Measurements from ENCODE around the gene CFAP74. TPM values are rescaled to one million over a fixed set of nuclear protein-coding genes. Genes with fewer than 3 reads are reported as not detected.

CFAP74 gene
- polyA plus RNA-seq, 4 donors: 0.06 to 2.2 TPM; not detected in 2

GRCh38 chr1:1921901-1922701 lies 81.5 kb downstream of the CFAP74 start:
- no peak for DNase-seq
- H3K27me3 ChIP-seq (ENCODE audit: control insufficient read depth in 3 of 3, insufficient read depth in 3 of 3, low read length in 3 of 3): no peaks in the 10 kb centered on the region
- H3K36me3 ChIP-seq (ENCODE audit: control insufficient read depth in 3 of 3, insufficient read depth in 2 of 3, low read depth in 1 of 3, low read length in 3 of 3): peaks cover 0 to 9% (median 0%) of the 10 kb centered on the region in 3 donors
- WGBS, 3 donors: 84 to 91% (median 88%) methylated on average over 15 to 16 of the region's 16 CpGs
- H3K9me3 ChIP-seq (ENCODE audit: control insufficient read depth in 2 of 2, insufficient read depth in 1 of 2, low read depth in 1 of 2, low read length in 1 of 2): no peaks in the 10 kb centered on the region
- no peak overlapping the region for H3K4me3 ChIP-seq (ENCODE audit: low read depth in 1 of 3, low read length in 3 of 3)
- peak overlapping the region in 1 of 3 donors; percentile 93 for H3K27ac ChIP-seq (ENCODE audit: low read depth in 1 of 3, low read length in 2 of 3)
- H3K4me1 ChIP-seq (ENCODE audit: control insufficient read depth in 3 of 3, insufficient read depth in 2 of 3, low read depth in 1 of 3, low read length in 2 of 3): peaks cover 2 to 51% (median 5%) of the 10 kb centered on the region in 3 donors
- no peak for FAIRE-seq

GRCh38 chr1:1921459-1921862 lies 82.1 kb downstream of the CFAP74 start:
- Histone ChIP-seq H3K4me3 (ENCODE audit: low read depth in 1 of 3, low read length in 3 of 3) (no peak overlapping the region), H3K4me1 (ENCODE audit: control insufficient read depth in 3 of 3, insufficient read depth in 2 of 3, low read depth in 1 of 3, low read length in 2 of 3) (peaks cover 2 to 51% (median 5%) of the 10 kb centered on the region in 3 donors), H3K9me3 (ENCODE audit: control insufficient read depth in 2 of 2, insufficient read depth in 1 of 2, low read depth in 1 of 2, low read length in 1 of 2) (no peaks in the 10 kb centered on the region), H3K36me3 (ENCODE audit: control insufficient read depth in 3 of 3, insufficient read depth in 2 of 3, low read depth in 1 of 3, low read length in 3 of 3) (peaks cover 0 to 9% (median 0%) of the 10 kb centered on the region in 3 donors), H3K27me3 (ENCODE audit: control insufficient read depth in 3 of 3, insufficient read depth in 3 of 3, low read length in 3 of 3) (no peaks in the 10 kb centered on the region), H3K27ac (ENCODE audit: low read depth in 1 of 3, low read length in 2 of 3) (no peak overlapping the region)
- no peak for DNase-seq
- 82 to 84% (median 82%) methylated on average over 6 of the region's 6 CpGs for WGBS, 3 donors
- no peak for FAIRE-seq

DNA sequence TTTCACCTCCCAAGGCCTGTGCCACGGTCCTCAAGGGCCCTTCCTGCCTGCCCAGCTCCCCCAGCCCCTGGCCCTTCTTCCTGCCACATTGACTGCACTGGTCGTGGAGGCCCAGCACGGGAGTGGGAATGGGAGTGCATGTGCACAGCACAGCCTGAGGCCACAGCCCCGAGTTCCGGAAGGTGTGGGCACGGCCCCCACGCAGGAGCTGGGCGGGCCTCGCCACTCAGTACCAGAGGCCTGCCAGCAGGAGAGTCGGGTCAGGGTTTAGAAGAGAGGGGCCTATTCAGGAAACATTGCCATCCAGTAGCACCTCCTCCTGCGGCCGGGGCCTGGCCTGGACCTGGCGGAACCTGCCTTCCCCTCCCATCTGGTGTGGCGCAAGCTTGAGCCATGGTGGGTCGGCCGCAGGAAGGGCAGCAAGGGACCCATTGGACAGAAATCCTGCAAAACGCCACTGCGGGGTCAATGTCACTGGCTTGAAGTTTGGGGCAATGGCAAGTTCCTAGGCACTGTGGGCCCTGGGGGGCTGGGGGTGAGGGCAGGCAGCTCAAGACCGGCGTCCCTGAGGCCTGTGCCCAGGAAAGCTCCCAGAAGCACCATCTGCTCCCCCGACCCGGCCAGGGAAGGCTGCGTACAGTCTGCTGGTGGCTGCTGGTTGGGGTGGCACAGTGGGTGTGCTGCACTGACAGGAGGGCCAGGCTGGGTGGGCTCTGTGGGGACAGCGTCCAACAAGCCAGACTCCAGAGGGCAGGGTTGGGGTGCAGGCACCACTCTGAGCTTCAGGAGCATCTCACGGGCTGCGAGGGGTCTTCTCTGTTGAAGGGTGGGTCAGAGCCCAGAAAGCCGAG lies 82.8 kb downstream of the CFAP74 start:
- Histone ChIP-seq H3K4me1 (ENCODE audit: control insufficient read depth in 3 of 3, insufficient read depth in 2 of 3, low read depth in 1 of 3, low read length in 2 of 3) (peaks cover 2 to 51% (median 5%) of the 10 kb centered on the region in 3 donors), H3K27ac (ENCODE audit: low read depth in 1 of 3, low read length in 2 of 3) (no peak overlapping the region), H3K36me3 (ENCODE audit: control insufficient read depth in 3 of 3, insufficient read depth in 2 of 3, low read depth in 1 of 3, low read length in 3 of 3) (peaks cover 0 to 9% (median 0%) of the 10 kb centered on the region in 3 donors), H3K4me3 (ENCODE audit: low read depth in 1 of 3, low read length in 3 of 3) (no peak overlapping the region), H3K9me3 (ENCODE audit: control insufficient read depth in 2 of 2, insufficient read depth in 1 of 2, low read depth in 1 of 2, low read length in 1 of 2) (no peaks in the 10 kb centered on the region), H3K27me3 (ENCODE audit: control insufficient read depth in 3 of 3, insufficient read depth in 3 of 3, low read length in 3 of 3) (no peaks in the 10 kb centered on the region)
- FAIRE-seq (no peak), DNase-seq (no peak)
- 85 to 90% (median 87%) methylated on average over 24 to 27 of the region's 27 CpGs for WGBS, 3 donors

DNA sequence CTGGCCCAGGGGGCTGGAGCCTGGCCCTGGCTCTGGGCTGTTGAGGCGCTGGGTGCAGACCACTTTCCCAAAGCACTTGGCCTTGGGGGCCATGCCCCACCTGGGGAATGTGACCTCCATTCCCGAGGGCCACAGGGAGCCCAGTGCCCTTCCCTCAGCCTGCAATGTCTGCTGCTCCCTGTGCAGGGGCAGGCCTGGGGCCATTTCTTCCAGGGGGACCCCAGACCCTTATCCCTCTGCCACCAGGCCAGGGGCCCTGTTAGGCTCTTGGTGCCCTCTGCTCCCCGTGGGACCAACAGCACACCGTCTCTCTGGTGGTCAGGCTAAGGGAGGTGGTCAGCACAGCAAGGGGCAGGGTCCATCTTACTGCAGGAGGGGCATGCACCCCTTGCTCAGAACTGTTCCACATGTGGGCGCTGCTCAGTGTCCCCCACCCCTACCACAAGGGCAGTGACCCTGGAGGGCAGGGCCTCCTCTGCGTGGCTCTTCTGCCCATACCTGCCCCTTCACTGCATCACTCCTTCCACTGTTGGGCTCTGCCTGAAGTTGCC lies 83.5 kb downstream of the CFAP74 start:
- Histone ChIP-seq H3K27ac (ENCODE audit: low read depth in 1 of 3, low read length in 2 of 3) (peak overlapping the region in 2 of 3 donors; percentile 70 to 78), H3K36me3 (ENCODE audit: control insufficient read depth in 3 of 3, insufficient read depth in 2 of 3, low read depth in 1 of 3, low read length in 3 of 3) (peaks cover 0 to 9% (median 0%) of the 10 kb centered on the region in 3 donors), H3K4me1 (ENCODE audit: control insufficient read depth in 3 of 3, insufficient read depth in 2 of 3, low read depth in 1 of 3, low read length in 2 of 3) (peaks cover 2 to 51% (median 5%) of the 10 kb centered on the region in 3 donors), H3K9me3 (ENCODE audit: control insufficient read depth in 2 of 2, insufficient read depth in 1 of 2, low read depth in 1 of 2, low read length in 1 of 2) (no peaks in the 10 kb centered on the region), H3K4me3 (ENCODE audit: low read depth in 1 of 3, low read length in 3 of 3) (no peak overlapping the region), H3K27me3 (ENCODE audit: control insufficient read depth in 3 of 3, insufficient read depth in 3 of 3, low read length in 3 of 3) (no peaks in the 10 kb centered on the region)
- 66 to 80% (median 69%) methylated on average over 6 of the region's 6 CpGs for WGBS, 3 donors
- no peak for FAIRE-seq
- DNase-seq: no peak

GRCh38 chr1:1919304-1920056 lies 84.1 kb downstream of the CFAP74 start:
- peaks cover 2 to 58% (median 5%) of the 10 kb centered on the region in 3 donors for H3K4me1 ChIP-seq (ENCODE audit: control insufficient read depth in 3 of 3, insufficient read depth in 2 of 3, low read depth in 1 of 3, low read length in 2 of 3)
- H3K4me3 ChIP-seq (ENCODE audit: low read depth in 1 of 3, low read length in 3 of 3): peak overlapping the region; percentile 8 to 54 (median 46)
- H3K27me3 ChIP-seq (ENCODE audit: control insufficient read depth in 3 of 3, insufficient read depth in 3 of 3, low read length in 3 of 3): no peaks in the 10 kb centered on the region
- peak overlapping the region; percentile 34 to 78 (median 70) for H3K27ac ChIP-seq (ENCODE audit: low read depth in 1 of 3, low read length in 2 of 3)
- peaks cover 0 to 9% (median 0%) of the 10 kb centered on the region in 3 donors for H3K36me3 ChIP-seq (ENCODE audit: control insufficient read depth in 3 of 3, insufficient read depth in 2 of 3, low read depth in 1 of 3, low read length in 3 of 3)
- peak; percentile 99 to 100 for DNase-seq
- H3K9me3 ChIP-seq (ENCODE audit: control insufficient read depth in 2 of 2, insufficient read depth in 1 of 2, low read depth in 1 of 2, low read length in 1 of 2): no peaks in the 10 kb centered on the region
- 7 to 10% (median 8%) methylated on average over 42 to 62 of the region's 62 CpGs for WGBS, 3 donors
- peak; percentile 61 for FAIRE-seq

DNA sequence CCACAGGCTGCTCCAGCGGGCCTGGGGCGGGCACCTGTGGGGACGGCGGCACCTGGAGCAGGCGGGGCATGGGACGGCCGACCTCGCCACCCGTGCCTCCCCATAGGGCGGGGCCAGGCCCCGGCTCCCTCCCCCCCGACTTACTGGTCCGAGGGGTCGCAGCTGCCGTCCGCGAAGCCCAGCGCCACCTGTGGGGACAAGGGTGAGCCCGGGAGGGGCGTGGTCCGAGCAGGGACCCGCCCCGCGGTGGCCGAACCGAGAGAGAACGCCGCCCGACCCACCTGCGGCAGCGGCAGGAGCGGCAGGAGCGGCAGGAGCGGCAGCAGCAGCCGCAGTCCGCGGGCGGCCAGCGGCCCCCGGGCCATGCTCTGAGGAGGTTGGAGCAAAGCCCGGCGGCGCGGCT lies 84.7 kb downstream of the CFAP74 start, which contains the start of gene TMEM52:
Gene TMEM52, minus strand, starts transcription at position 379 of the 403 bp plus-strand sequence. Its CDS starts 14 bp downstream, at position 365.
- peak within 1 kb of the TSS; percentile 40 to 54 (median 46) for H3K4me3 ChIP-seq (ENCODE audit: low read depth in 1 of 3, low read length in 3 of 3)
- peak within 1 kb of the TSS; percentile 63 to 79 (median 78) for H3K27ac ChIP-seq (ENCODE audit: low read depth in 1 of 3, low read length in 2 of 3)
- DNase-seq: no peak
- peaks cover 0 to 9% (median 0%) of the 10 kb centered on the region in 3 donors for H3K36me3 ChIP-seq (ENCODE audit: control insufficient read depth in 3 of 3, insufficient read depth in 2 of 3, low read depth in 1 of 3, low read length in 3 of 3)
- no peaks in the 10 kb centered on the region for H3K27me3 ChIP-seq (ENCODE audit: control insufficient read depth in 3 of 3, insufficient read depth in 3 of 3, low read length in 3 of 3)
- FAIRE-seq: no peak
- H3K4me1 ChIP-seq (ENCODE audit: control insufficient read depth in 3 of 3, insufficient read depth in 2 of 3, low read depth in 1 of 3, low read length in 2 of 3): peaks cover 2 to 63% (median 5%) of the 10 kb centered on the region in 3 donors
- no peaks in the 10 kb centered on the region for H3K9me3 ChIP-seq (ENCODE audit: control insufficient read depth in 2 of 2, insufficient read depth in 1 of 2, low read depth in 1 of 2, low read length in 1 of 2)
- 0 to 1% (median 1%) methylated on average over 10 to 44 of the region's 44 CpGs for WGBS, 3 donors

GRCh38 chr1:1917995-1918900 lies 85.3 kb downstream of the CFAP74 start:
- Histone ChIP-seq H3K4me1 (ENCODE audit: control insufficient read depth in 3 of 3, insufficient read depth in 2 of 3, low read depth in 1 of 3, low read length in 2 of 3) (peaks cover 2 to 61% (median 5%) of the 10 kb centered on the region in 3 donors), H3K4me3 (ENCODE audit: low read depth in 1 of 3, low read length in 3 of 3) (peak overlapping the region in 2 of 3 donors; percentile 40 to 54), H3K27ac (ENCODE audit: low read depth in 1 of 3, low read length in 2 of 3) (peak overlapping the region; percentile 52 to 79 (median 63)), H3K36me3 (ENCODE audit: control insufficient read depth in 3 of 3, insufficient read depth in 2 of 3, low read depth in 1 of 3, low read length in 3 of 3) (peaks cover 0 to 9% (median 0%) of the 10 kb centered on the region in 3 donors), H3K9me3 (ENCODE audit: control insufficient read depth in 2 of 2, insufficient read depth in 1 of 2, low read depth in 1 of 2, low read length in 1 of 2) (no peaks in the 10 kb centered on the region), H3K27me3 (ENCODE audit: control insufficient read depth in 3 of 3, insufficient read depth in 3 of 3, low read length in 3 of 3) (no peaks in the 10 kb centered on the region)
- 41 to 52% (median 45%) methylated on average over 33 to 46 of the region's 46 CpGs for WGBS, 3 donors
- no peak for FAIRE-seq
- no peak for DNase-seq

All from small intestine (tissue), 7 donors.